ENCODE results near the gene ARHGAP8. TPM values are rescaled to one million over a fixed set of nuclear protein-coding genes. Genes with fewer than 3 reads are reported as not detected.

Gene ARHGAP8
- polyA plus RNA-seq, 1 donor from 2014 or later = 3.0 TPM

- no peaks in the 10 kb centered on the region for H3K9me3 ChIP-seq (ENCODE audit: low read length)
- no peaks in the 10 kb centered on the region for H3K36me3 ChIP-seq (ENCODE audit: insufficient read depth, low read length)
- H3K27me3 ChIP-seq (ENCODE audit: insufficient read depth, low read depth, low read length) = peaks cover 28% of the 10 kb centered on the region
- no peak overlapping the region for H3K4me3 ChIP-seq (ENCODE audit: low read length)
- no peaks in the 10 kb centered on the region for H3K79me2 ChIP-seq (replicated peaks; ENCODE audit: insufficient read depth, low read length)
- H4K20me1 ChIP-seq (ENCODE audit: insufficient read depth) = no peaks in the 10 kb centered on the region
- H3F3A ChIP-seq (ENCODE audit: insufficient read depth, low read length, poor library complexity, severe bottlenecking) = no peaks in the 10 kb centered on the region
- H2AFZ ChIP-seq (ENCODE audit: low read depth, low read length) = no peak overlapping the region
- TF ChIP-seq, protein P1, sequence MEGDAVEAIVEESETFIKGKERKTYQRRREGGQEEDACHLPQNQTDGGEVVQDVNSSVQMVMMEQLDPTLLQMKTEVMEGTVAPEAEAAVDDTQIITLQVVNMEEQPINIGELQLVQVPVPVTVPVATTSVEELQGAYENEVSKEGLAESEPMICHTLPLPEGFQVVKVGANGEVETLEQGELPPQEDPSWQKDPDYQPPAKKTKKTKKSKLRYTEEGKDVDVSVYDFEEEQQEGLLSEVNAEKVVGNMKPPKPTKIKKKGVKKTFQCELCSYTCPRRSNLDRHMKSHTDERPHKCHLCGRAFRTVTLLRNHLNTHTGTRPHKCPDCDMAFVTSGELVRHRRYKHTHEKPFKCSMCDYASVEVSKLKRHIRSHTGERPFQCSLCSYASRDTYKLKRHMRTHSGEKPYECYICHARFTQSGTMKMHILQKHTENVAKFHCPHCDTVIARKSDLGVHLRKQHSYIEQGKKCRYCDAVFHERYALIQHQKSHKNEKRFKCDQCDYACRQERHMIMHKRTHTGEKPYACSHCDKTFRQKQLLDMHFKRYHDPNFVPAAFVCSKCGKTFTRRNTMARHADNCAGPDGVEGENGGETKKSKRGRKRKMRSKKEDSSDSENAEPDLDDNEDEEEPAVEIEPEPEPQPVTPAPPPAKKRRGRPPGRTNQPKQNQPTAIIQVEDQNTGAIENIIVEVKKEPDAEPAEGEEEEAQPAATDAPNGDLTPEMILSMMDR (IDR thresholded peaks at IDR 0.05; ENCODE audit: poor library complexity, severe bottlenecking) = no peak
- no peak for TF ChIP-seq RAD21 (conservative IDR thresholded peaks at IDR 0.05)
- no peak overlapping the region for H3K4me2 ChIP-seq (ENCODE audit: low read length)
- no peak overlapping the region for H3K9ac ChIP-seq (ENCODE audit: low read length)
- H3K27ac ChIP-seq (ENCODE audit: low read length) = no peak overlapping the region
- no peaks in the 10 kb centered on the region for H3K9me2 ChIP-seq (ENCODE audit: insufficient read depth, low read length)
Measured at GRCh38 chr22:44750481-44750880, 1.9 kb upstream of the ARHGAP8 start.

GRCh38 chr22:44753189-44754042 lies 1.0 kb downstream of the ARHGAP8 start:
- H3K4me2 ChIP-seq (ENCODE audit: low read length) = no peak overlapping the region

More at GRCh38 chr22:44753189-44754042, 1.0 kb downstream of the ARHGAP8 start:
- H3K9me2 ChIP-seq (ENCODE audit: insufficient read depth, low read length) = no peaks in the 10 kb centered on the region
- H3K9me3 ChIP-seq (ENCODE audit: low read length) = no peaks in the 10 kb centered on the region
- no peak overlapping the region for H3K9ac ChIP-seq (ENCODE audit: low read length)
- H3K27ac ChIP-seq (ENCODE audit: low read length) = no peak overlapping the region
- H3F3A ChIP-seq (ENCODE audit: insufficient read depth, low read length, poor library complexity, severe bottlenecking) = no peaks in the 10 kb centered on the region
- no peaks in the 10 kb centered on the region for H3K36me3 ChIP-seq (ENCODE audit: insufficient read depth, low read length)
- H4K20me1 ChIP-seq (ENCODE audit: insufficient read depth) = no peaks in the 10 kb centered on the region
- TF ChIP-seq, protein P1 (IDR thresholded peaks at IDR 0.05; ENCODE audit: poor library complexity, severe bottlenecking) = no peak
- no peak for TF ChIP-seq MXI1 (conservative IDR thresholded peaks at IDR 0.05; ENCODE audit: poor library complexity, severe bottlenecking)
- no peak for TF ChIP-seq SMC3 (conservative IDR thresholded peaks at IDR 0.05; ENCODE audit: poor library complexity)
- no peak for TF ChIP-seq EP300 (conservative IDR thresholded peaks at IDR 0.05; ENCODE audit: poor library complexity, severe bottlenecking)
- TF ChIP-seq POLR2AphosphoS5 (IDR thresholded peaks at IDR 0.05) = no peak
- no peak for TF ChIP-seq RAD21 (conservative IDR thresholded peaks at IDR 0.05)
- TF ChIP-seq TAF1 (IDR thresholded peaks at IDR 0.05; ENCODE audit: low read depth) = no peak
- TF ChIP-seq, protein P2, sequence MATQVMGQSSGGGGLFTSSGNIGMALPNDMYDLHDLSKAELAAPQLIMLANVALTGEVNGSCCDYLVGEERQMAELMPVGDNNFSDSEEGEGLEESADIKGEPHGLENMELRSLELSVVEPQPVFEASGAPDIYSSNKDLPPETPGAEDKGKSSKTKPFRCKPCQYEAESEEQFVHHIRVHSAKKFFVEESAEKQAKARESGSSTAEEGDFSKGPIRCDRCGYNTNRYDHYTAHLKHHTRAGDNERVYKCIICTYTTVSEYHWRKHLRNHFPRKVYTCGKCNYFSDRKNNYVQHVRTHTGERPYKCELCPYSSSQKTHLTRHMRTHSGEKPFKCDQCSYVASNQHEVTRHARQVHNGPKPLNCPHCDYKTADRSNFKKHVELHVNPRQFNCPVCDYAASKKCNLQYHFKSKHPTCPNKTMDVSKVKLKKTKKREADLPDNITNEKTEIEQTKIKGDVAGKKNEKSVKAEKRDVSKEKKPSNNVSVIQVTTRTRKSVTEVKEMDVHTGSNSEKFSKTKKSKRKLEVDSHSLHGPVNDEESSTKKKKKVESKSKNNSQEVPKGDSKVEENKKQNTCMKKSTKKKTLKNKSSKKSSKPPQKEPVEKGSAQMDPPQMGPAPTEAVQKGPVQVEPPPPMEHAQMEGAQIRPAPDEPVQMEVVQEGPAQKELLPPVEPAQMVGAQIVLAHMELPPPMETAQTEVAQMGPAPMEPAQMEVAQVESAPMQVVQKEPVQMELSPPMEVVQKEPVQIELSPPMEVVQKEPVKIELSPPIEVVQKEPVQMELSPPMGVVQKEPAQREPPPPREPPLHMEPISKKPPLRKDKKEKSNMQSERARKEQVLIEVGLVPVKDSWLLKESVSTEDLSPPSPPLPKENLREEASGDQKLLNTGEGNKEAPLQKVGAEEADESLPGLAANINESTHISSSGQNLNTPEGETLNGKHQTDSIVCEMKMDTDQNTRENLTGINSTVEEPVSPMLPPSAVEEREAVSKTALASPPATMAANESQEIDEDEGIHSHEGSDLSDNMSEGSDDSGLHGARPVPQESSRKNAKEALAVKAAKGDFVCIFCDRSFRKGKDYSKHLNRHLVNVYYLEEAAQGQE (IDR thresholded peaks at IDR 0.05; ENCODE audit: borderline replicate concordance) = no peak
- TF ChIP-seq EZH2 (IDR thresholded peaks at IDR 0.05; ENCODE audit: borderline replicate concordance, insufficient read depth, low read length, poor library complexity, severe bottlenecking) = no peak
- H3K27me3 ChIP-seq (ENCODE audit: insufficient read depth, low read depth, low read length) = peaks cover 28% of the 10 kb centered on the region
- no peaks in the 10 kb centered on the region for H3K79me2 ChIP-seq (replicated peaks; ENCODE audit: insufficient read depth, low read length)
- H2AFZ ChIP-seq (ENCODE audit: low read depth, low read length) = no peak overlapping the region
- no peak overlapping the region for H3K4me3 ChIP-seq (ENCODE audit: low read length)

All from neural cell (in vitro differentiated cells).